Right lobe of liver (tissue), 4 donors: ENCODE measurements around the gene NR2F6.

Source experiments
- CTCF ChIP-seq, 4 donors: fragments of 200-600 bp in 3 of 4; fragments of 450-650 bp in 1 of 4; IDR thresholded peaks; one replicate each; pipeline versions ENCODE4 v1.5.1 to v1.8.0; 2016 to 2022; ENCODE audit warnings: antibody characterized with exemption in 4 of 4, mild to moderate bottlenecking in 2 of 4
- POLR2A ChIP-seq: fragments of 450-650 bp; IDR thresholded peaks from one replicate; pipeline ENCODE4 v1.6.1; 2017; ENCODE audit warnings: antibody characterized with exemption, mild to moderate bottlenecking
- donor health status: DM: no; HTN: no; CAD: no.
- donor health status: DM: no; HTN: no; CAD: no.
- donor health status: DM: no; HTN: yes; CAD: no.

- no peak for TF ChIP-seq CTCF (IDR thresholded peaks at IDR 0.05)
- no peak for TF ChIP-seq POLR2A
These were observed 60.1 kb downstream of the NR2F6 start for GRCh38 chr19:17185590-17185989.
